ENCODE measurements around the gene SCPEP1.
"Not testable (repeated sequence)": the region's sequence is repeated elsewhere in the genome, so short reads cannot be mapped to it uniquely, and the experiment has no call there.

SCPEP1 gene, protein sequence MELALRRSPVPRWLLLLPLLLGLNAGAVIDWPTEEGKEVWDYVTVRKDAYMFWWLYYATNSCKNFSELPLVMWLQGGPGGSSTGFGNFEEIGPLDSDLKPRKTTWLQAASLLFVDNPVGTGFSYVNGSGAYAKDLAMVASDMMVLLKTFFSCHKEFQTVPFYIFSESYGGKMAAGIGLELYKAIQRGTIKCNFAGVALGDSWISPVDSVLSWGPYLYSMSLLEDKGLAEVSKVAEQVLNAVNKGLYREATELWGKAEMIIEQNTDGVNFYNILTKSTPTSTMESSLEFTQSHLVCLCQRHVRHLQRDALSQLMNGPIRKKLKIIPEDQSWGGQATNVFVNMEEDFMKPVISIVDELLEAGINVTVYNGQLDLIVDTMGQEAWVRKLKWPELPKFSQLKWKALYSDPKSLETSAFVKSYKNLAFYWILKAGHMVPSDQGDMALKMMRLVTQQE

DNA sequence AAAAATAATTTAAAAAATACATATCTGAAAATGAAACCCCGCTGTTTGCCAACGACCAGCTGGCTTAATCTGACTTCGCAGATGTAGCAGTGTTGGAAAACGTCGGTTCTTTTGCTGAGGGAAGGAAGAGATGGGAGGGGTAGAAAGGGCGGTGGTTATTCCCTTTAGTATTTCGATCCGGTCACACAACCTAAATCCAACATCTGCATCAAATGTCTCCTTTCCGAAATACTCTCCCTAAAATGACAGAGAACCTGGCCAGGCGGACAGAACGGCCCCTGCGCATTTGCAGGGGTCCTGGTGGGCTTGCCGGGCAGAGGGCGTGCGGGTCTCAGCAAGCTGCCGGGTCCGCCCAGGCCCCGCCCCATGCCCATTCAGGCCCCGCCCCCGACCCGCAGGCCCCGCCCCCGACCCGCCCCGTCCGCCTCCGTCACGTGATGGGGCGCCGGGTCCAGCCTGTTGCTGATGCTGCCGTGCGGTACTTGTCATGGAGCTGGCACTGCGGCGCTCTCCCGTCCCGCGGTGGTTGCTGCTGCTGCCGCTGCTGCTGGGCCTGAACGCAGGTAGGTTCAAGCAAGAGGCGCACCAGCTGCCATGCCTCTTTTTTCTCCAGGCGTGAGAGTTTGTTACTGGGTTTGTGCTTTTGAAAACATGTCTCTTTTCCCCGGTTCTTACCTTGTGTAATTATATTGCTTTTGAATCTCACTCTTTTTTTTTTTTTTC, at the start of gene SCPEP1:
SCPEP1 (plus strand) TSS at position 459 of the 723 bp plus-strand sequence; CDS start at position 488, 29 bp downstream.
- DNase-seq, result peak; percentile 69

DNA sequence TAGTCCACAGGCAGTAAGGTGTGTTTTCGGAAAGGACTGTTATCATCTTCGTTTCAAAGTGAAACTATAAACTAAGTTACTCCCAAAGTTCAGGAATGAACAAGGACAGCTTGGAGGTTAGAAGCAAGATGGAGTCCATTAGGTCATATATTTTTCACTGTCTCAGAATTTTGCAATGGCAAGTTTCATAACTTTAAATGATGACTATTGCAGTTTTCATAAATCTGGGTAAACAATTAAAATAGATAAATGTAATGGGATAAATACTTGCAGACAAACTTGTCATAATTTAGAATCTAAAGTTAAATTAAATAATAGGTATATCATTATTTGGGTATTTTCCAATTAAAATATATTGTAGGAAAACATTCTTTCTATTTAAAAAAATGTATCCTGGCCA, 49.3 kb upstream of the SCPEP1 start:
- DNase-seq, result no peak

DNA sequence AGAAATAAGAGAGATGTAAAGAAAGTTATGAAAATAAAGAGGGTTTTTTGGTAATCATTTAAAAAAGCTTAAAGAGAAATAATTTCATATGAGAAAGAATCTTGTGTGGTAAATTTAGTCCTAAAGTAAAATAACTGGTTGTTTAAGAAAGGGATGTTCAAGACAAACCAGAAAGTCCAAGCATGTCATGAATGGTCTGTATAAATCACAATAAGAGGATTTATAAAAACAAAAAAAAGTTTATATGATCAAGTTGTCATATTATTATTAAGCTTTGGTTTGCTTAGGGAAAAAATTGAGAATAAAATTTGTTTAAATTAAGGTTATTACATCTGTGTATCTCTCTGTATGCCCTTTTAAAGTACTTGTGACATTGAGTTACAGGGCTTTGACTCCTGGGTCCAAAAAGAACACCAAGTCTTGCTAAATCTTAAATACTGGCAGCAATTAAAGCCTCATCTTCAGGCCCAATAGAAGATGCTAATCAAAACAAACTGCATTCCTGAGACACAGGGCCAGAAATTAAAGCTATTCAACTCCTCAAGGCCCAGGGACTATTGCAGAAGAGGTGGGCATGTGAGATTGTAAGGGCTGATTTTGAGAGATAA, 48.5 kb upstream of the SCPEP1 start:
- DNase-seq, result peak; percentile 25

DNA sequence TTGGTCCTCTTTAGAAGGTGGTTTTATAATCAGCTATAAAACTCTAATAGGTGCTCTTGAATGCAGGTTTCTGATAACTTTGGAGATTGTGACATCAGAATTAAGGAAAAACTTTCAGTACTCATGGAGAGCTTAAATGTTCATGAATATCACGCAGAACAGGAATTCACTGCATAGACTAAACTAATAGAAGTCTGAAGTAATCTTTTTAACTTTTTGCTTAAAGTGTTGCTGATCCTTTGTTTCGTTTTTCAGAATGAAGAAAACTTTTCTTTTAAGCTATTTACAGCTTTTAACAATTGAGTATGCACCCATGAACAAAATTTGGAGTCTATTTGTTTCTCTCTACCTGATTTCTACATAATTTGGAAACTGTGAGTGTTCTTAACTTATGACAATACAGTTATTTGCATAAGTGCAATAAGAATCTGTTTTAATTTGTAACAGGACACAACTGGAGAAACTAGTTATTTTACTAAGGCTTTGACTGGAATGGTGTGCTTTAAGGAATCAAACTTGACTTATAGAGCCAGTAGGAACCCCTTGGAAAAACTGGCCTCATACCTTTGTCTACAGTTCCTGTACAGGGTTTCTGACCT, 47.1 kb upstream of the SCPEP1 start:
- no peak for DNase-seq

DNA sequence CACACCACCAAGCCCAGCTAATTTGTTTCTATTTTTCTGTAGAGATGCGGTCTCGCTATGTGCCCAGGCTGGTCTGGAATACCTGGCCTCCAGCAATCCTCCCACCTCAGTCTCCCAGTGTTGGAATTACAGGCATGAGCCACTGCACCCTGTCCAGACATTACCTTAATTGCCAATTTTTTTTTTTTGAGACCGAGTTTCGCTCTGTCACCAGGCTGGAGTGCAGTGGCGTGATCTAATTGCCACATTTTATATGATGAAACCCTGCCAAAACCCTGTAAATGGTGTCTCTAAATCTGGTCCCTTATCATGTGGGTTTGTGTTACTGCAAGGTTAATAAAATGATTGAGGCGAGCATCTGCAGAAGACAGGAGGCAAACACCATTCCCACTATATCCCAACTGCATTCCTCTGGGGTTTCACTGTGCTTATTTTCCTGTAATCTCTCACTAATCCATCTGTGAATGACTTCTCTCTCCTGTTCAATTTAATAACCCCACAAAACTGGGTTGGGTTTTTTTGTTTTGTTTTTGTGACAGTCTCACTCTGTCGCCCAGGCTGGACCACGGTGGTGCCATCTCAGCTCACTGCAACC, 44.7 kb upstream of the SCPEP1 start:
- DNase-seq, result no peak

DNA sequence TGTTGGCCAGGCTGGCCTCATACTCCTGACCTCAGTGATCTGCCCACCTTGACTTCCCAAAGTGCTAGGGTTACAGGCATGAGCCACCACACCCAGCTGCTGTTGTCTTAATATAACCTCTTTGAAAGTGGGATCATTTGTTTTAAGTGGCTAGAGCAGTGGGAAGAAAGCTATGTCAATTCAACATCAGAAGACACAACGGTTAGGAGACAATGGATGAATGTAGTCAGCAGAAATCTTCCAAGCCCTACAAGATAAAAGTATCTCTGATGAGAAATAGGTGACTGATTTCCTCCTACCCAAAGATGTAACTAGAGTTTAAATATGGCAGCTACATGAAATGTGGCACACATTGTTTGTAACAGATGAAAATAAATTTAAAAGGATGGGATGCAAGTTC, 44.1 kb upstream of the SCPEP1 start:
- no peak for DNase-seq

DNA sequence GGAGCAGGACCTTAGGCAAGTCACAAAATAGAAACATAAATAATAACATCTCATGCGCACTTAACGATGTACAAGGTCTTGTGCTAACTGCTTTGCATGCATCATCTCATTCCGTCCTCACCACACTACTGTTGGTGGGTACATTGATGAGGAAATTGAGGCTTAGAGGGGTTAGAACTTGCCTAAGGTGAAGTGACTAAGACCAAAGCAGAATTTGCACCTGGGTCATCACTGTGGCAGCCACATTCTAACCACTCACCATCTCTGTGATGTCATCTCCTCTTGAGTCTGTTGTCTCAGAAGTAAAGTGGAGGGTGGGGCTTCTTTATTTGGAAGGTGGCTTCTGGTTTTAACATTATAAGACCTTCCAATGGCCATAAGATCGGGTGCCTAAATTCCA, 43.7 kb upstream of the SCPEP1 start:
- peak; percentile 44 for DNase-seq

DNA sequence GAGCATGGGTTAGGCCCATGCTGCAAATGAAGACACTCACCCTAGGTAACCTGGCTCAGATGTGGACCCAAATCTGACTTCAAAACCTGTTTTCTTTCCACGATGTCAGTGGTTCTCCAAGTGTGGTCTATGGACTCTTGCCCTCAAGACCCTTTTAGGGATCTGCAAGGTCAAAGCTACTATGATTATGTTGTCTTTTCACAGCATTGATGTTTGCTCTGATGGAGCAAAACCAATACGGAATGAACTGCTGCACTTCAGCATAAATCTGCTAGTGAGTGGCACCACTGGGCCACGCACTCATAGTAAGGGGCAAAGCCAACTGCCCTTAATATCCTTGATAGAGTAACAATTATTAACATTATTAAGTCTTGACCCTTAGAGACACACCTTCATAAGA, 42.5 kb upstream of the SCPEP1 start:
- DNase-seq, result no peak

DNA sequence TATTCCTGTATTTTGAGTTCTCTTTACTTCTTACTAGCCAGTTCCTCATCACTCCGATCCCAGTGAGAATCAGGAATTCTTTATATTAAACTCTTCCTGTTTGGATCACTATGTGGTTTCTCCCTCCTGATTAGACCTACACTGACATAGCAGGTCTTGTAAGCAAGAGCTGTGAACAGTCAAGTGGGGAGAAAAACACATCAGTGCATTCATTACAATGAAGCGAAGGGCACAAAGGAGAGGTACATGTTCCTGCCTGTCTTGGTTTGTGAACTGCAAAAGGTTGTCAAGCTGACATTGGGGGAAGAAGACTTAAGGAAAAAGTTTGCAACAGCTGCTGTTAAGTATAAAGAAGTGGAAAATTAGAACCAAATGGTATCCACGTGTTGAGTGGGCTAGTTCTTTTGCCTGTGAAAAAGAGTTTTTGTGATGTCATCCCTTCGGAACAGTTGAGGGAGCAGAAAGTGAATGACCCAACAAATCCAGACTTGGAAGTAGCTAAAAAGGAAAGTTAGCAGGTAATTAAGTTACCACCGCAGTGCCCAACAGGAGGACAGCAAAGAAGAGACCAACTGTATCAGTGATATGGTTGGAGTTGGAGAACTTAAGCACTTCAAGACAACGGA, 41.1 kb upstream of the SCPEP1 start:
- DNase-seq, result no peak

DNA sequence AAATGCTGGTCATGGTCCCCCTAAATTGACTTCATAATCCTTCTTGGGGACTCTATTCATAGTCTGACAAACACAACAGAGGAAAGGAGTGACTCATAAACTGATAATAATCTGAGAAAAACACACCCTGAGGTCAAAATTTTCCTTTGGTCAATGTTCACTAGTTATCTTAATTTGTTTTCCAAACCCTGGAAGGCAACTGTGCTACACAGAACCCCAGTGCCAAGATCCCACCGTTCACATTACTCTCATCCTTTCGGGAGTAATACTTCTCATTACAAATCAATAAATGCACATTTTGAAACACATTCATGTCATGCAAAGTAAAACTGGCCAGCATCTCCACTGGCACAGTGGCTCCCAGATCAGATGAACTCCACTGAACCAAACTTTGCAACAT, 40.2 kb upstream of the SCPEP1 start:
- DNase-seq, result no peak

DNA sequence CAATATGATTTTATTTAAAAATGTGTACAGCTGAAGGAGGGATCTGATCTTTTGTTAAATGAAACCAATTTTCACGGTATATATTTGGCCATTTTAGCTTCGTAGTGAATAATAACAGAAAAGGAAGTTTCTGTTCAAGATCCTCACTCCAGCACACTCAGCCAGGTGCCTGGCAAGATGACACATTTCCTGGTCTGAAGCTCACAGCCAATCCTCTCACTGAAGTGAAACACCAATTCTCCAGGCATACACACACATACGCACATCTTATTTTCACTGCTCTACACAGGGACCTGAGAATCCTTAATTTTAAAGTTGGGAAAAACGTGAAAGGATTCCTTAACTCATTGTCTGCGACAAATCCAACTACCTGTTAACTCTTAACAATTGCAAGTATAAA, 39.7 kb upstream of the SCPEP1 start:
- not testable (repeated sequence) for DNase-seq

DNA sequence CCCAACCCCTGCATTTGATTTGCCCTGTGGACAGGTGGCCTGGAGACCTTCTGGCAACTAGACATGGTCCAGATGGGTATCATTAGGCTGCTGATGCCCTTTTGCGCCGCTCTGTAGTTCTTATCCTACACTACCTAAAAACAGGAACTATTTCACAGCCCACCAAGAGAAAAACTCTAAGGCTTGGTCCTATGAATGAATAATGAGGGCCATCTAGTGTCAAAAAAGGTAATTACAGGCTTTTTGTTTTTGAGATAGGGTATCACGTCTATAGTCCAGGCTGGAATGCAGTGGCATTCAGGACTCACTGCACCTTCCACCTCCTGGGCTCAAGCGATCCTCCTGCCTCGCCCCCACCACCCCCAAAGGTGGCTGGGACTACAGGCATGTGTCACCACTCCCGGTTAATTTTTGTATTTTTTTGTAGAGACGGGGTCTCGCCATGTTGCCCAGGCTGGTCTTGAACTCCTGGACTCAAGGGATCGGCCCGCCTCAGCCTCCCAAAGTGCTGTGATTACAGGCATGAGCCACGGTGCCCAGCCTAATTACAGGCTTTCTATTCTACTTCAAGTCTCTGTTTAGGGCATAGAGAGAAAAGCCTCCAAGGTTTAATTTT, 38.0 kb upstream of the SCPEP1 start:
- peak; percentile 84 for DNase-seq

DNA sequence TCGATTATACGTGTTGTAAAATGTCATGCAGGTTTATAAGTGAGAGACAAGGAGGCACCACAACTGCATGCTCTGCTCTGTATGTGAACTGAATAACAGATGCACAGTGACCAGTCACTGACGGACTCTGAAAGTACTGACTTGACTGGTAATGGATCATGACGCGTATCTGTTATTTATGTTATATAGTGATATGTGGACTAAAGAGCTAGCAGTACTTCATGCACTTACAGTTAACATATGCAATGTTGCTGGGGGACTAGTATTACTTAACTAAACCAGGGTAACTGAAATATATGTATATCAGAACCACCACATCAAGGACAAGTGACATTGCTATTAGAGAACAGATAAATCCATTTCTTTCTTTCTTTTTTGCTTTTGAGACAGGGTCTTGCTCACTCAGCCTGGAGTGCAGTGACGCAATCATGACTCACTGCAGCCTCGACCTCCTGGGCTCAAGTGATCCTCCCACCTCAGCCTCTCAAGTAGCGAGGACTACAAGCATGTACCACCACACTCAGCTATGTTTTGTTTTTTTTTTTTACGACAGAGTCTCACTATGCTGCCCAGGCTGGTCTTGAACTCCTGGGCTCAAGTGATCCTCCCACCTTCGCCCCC, 34.3 kb upstream of the SCPEP1 start:
- DNase-seq, result no peak

DNA sequence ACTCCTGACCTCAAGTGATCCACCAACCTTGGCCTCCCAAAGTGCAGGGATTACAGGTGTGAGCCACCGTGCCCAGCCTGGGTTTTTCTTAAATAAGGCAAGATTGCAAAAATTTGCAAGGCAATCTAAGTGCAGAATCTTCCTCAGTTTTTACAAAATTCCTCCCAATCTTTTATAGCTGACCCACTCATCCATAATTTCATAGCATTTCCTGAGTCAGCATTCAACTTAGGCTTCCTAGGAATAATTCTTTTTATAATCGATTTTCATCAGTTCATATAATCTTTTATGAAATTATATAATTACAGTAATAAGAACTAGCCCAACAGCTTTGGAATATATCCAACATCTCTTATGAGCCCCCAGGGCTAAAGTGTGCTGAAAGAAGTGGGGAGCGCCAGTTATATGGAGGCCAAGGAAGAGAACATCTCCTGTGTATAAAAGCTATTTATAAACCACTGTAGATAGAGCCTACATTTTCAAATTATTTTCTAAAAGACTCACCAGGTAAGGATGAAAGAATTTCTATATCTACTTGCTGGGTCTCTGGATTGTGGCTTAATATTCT, 31.9 kb upstream of the SCPEP1 start:
- DNase-seq, result no peak

DNA sequence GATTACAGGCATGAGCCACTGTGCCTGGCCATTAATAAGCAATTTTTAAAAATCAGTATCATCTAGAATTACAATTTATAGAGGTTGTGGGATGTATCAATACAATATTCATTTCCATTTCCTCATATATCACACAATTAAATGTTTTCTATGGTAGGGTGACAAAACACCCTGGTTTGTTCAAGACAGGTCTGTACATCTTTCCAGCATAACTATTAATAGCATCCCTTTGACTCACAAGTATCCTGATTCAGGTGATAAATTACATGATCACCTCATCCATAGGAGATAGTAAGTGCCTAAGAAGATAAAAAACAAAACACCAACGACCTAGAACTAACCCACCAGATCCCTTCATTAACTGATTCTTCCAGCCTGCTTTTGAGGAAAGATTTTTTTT, 30.2 kb upstream of the SCPEP1 start:
- DNase-seq, result no peak

DNA sequence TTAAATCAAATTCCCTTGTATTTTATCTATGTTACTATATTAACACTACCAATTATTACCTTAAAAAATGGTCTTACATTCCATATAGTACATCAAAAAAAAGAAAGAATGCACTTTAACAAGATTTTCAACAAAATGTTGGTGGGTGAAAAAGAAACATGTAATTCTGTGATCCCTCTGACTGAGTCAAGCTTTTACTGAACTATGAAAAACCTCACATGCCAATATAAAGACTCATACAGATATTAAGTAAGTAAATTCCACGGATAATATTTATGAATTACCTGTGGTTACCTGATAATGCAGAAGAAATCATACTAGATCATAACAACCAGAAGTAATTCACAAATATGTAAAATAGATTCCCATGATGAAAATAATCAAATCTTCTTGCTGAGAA, 29.4 kb upstream of the SCPEP1 start:
- no peak for DNase-seq

DNA sequence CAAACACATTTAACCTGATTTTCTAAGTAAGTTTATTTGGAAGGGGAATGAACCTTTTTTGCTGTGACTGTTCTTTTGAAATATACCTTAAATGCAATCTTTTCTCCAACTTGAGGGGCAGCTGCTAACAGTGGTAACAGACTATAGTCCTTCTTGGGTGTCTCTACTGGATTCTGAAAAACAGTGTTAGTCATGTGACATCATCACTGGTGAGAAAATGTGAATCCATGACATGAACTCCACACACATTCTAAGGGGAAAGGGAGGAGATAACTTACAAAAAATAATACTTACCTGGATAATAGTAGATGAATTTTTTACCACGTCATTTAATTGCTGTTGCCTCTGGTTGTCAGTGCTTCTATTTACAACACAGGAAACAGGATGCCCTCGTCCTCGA, 28.3 kb upstream of the SCPEP1 start:
- no peak for DNase-seq

DNA sequence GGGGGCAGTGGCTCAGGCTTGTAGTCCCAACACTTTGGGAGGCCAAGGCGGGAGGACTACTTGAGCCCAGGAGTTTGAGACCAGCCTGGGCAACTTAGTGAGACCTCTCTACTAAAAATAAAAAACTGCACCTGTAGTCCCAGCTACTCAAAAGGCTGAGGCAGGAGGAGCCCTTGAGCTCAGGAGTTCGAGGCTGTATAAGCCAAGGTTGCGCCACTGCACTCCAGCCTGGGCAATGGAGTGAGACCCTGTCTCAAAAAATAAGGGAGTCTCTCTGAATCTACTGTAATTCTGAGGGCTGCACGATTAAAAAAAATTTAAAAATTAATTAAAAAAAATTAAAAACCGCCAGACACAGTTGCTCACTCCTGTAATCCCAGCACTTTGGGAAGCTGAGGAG, 20.9 kb upstream of the SCPEP1 start:
- no peak for DNase-seq

DNA sequence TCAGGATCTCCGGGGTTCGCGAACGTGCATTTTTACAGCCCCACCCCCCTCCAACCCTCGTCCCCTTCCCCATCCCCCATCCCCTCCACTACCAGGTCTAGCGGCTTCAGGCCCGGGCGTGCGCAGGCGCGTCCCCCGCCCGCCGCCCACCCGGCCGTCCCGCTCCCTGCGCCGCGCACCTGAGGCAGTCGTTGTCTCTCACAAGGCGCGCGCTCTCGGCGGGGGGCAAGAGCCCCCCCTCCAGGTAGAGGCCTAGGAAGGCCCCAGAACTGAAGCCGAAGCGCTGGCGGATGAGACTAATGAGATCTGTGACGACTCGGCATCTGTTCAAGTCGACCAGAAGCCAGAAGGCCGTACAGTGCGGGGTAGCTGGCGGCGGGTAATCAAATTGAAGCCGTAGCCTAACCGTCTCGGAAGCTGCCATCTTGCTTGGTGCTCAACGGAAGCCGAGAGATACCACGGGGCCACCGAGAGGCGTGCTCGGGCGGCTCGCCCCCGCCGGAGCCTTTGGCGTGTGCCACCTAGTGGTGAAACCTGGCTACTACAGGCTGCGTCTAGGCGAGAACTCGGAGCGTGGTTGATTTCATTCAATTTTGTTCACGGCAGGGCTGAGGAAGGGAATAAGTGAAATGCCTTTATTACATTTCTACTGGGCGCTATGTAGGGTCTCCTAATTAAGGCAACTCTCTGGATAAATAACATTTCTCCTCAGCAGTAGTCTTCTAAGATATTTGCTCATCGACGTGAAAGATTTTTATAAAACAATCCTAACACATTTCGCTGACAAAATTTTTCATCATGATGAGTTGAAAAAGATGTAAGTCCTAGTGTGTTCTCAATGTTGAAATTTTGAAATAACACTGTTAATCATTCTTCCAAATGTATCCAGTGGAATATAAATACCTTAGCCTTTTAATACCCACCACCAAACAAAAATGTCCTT, 17.1 kb upstream of the SCPEP1 start, which contains the start of gene COIL:
COIL (minus strand) TSS at position 455 of the 943 bp plus-strand sequence; CDS start at position 424, 31 bp downstream.
- DNase-seq, result peak; percentile 75

DNA sequence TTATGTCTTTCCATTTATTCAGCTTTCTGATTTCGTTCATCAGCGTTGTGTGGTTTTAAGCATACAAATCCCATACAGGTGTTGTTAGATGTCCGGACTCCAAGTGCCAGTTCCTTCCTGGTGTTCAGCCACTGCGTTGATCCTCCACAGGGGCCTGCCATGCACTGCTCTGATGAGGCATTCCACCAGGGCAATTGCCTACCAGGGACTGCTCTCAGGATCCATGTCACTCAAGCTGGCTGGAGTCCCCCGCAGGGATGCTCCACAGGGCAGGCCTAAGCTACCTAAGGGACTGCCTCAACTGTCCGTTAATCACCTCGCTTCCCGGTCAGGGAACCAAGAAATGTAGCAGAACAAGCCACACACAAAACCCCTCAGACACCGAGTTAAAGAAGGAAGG, 12.7 kb upstream of the SCPEP1 start:
- DNase-seq, result not testable (repeated sequence)

Measured in MV-4-11 (cell line).